Loucy (cell line): Measurements from ENCODE around the gene CCL1.
A peak's percentile ranks its signal among the peaks of the same experiment; 100 is the strongest.

Experiments used
- H2AFZ ChIP-seq: fragments of 200-600 bp; sonication (generic); 2 replicates; pipeline ENCODE4 v1.6.0; 2016; ENCODE audit warnings: antibody characterized with exemption, mild to moderate bottlenecking, low read length, moderate library complexity
- H3F3A ChIP-seq: fragments of 200-600 bp; 2 replicates; pipeline ENCODE4 v1.6.0; 2016; ENCODE audit warnings: antibody characterized with exemption, low read depth, mild to moderate bottlenecking
- H3K27me3 ChIP-seq: fragments of 200-600 bp; sonication (generic); 2 replicates; pipeline ENCODE4 v1.6.1; 2014; ENCODE audit warnings: low read length, mild to moderate bottlenecking; ENCODE audit not compliant: insufficient read depth, poor library complexity, severe bottlenecking
- H3K36me3 ChIP-seq: fragments of 200-600 bp; sonication (generic); 2 replicates; pipeline ENCODE4 v1.6.1; 2016; ENCODE audit warnings: low read length; ENCODE audit not compliant: insufficient read depth
- H3K4me1 ChIP-seq: fragments of 200-600 bp; sonication (generic); 2 replicates; pipeline ENCODE4 v1.5.1; 2014; ENCODE audit warnings: low read length, mild to moderate bottlenecking; ENCODE audit not compliant: insufficient read depth, poor library complexity, severe bottlenecking
- H3K4me2 ChIP-seq: fragments of 200-600 bp; sonication (generic); 2 replicates; pipeline ENCODE4 v1.6.0; 2014; ENCODE audit warnings: antibody characterized with exemption, low read length, low read depth, mild to moderate bottlenecking; ENCODE audit not compliant: poor library complexity, severe bottlenecking
- H3K4me3 ChIP-seq: fragments of 200-600 bp; sonication (generic); 2 replicates; pipeline ENCODE4 v1.5.1; 2014; ENCODE audit warnings: low read length, mild to moderate bottlenecking, mixed read lengths; ENCODE audit not compliant: poor library complexity, severe bottlenecking
- H3K79me2 ChIP-seq: fragments of 200-600 bp; sonication (generic); 2 replicates; pipeline ENCODE4 v1.6.1; 2014; ENCODE audit warnings: low read length; ENCODE audit not compliant: insufficient read depth
- H3K9ac ChIP-seq: fragments of 200-600 bp; sonication (generic); 2 replicates; pipeline ENCODE4 v1.6.0; 2014; ENCODE audit warnings: mild to moderate bottlenecking, low read depth, low read length, moderate library complexity; ENCODE audit not compliant: poor library complexity, severe bottlenecking
- H3K9me2 ChIP-seq: fragments of 200-600 bp; sonication (generic); replicated peaks from 2 replicates; pipeline ENCODE4 v1.6.1; 2016; ENCODE audit warnings: low read depth, low read length, mixed read lengths
- H3K9me3 ChIP-seq: fragments of 200-600 bp; sonication (generic); 2 replicates; pipeline ENCODE4 v1.6.1; 2014; ENCODE audit warnings: mild to moderate bottlenecking, antibody characterized with exemption, low read length, low read depth; ENCODE audit not compliant: insufficient read depth
- H4K20me1 ChIP-seq: fragments of 200-600 bp; sonication (generic); 2 replicates; pipeline ENCODE4 v1.6.0; 2014; ENCODE audit warnings: antibody characterized with exemption, low read length, mild to moderate bottlenecking; ENCODE audit not compliant: insufficient read depth, poor library complexity, severe bottlenecking
- EZH2phosphoT487 ChIP-seq: fragments of 200-600 bp; IDR thresholded peaks from 2 replicates; pipeline ENCODE4 v1.6.1; 2018; ENCODE audit warnings: antibody characterized with exemption, mild to moderate bottlenecking, moderate library complexity, borderline replicate concordance
- TF ChIP-seq, protein P1 (sequence below): fragments of 200-600 bp; sonication (generic); conservative IDR thresholded peaks from 2 replicates; pipeline ENCODE4 v1.5.1; 2014; ENCODE audit warnings: mild to moderate bottlenecking, antibody characterized with exemption, low read length

The CCL1 gene

DNA sequence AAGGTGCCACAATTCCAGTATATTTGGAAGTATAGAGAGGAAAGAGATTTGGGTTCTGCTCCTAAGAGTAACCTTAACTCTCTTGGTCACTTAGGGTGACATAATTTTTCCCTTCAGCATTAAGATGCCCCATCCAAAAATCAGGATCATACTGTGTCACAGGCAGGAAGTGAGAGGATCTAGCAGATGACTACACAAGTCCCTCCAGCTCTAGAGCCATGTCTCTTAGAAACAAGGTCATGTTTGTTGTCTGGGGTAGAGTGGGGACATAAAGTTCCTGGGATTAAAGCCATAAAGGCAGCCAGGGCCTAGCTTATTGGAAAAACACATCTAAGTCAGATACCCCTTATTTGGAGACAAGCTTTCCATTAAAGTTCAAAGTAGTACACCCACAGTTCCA is 41.1 kb downstream of the CCL1 start:
- Histone ChIP-seq H3K27me3 (no peaks in the 10 kb centered on the region), H2AFZ (no peak overlapping the region), H3K36me3 (no peaks in the 10 kb centered on the region), H3K79me2 (no peaks in the 10 kb centered on the region), H3K4me1 (no peaks in the 10 kb centered on the region), H3F3A (no peaks in the 10 kb centered on the region), H3K9me2 (no peaks in the 10 kb centered on the region), H3K4me2 (no peak overlapping the region), H4K20me1 (no peaks in the 10 kb centered on the region), H3K9me3 (no peaks in the 10 kb centered on the region), H3K9ac (no peak overlapping the region), H3K4me3 (no peak overlapping the region)
- TF ChIP-seq, protein P1, sequence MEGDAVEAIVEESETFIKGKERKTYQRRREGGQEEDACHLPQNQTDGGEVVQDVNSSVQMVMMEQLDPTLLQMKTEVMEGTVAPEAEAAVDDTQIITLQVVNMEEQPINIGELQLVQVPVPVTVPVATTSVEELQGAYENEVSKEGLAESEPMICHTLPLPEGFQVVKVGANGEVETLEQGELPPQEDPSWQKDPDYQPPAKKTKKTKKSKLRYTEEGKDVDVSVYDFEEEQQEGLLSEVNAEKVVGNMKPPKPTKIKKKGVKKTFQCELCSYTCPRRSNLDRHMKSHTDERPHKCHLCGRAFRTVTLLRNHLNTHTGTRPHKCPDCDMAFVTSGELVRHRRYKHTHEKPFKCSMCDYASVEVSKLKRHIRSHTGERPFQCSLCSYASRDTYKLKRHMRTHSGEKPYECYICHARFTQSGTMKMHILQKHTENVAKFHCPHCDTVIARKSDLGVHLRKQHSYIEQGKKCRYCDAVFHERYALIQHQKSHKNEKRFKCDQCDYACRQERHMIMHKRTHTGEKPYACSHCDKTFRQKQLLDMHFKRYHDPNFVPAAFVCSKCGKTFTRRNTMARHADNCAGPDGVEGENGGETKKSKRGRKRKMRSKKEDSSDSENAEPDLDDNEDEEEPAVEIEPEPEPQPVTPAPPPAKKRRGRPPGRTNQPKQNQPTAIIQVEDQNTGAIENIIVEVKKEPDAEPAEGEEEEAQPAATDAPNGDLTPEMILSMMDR = no peak
- TF ChIP-seq EZH2phosphoT487 = no peak

DNA sequence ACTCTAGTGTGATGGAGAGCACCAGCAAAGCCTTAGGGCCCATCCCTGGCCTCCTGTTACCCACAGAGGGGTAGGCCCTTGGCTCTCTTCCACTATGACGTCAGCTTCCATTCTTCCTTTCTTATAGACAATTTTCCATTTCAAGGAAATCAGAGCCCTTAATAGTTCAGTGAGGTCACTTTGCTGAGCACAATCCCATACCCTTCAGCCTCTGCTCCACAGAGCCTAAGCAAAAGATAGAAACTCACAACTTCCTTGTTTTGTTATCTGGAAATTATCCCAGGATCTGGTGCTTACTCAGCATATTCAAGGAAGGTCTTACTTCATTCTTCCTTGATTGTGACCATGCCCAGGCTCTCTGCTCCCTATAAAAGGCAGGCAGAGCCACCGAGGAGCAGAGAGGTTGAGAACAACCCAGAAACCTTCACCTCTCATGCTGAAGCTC is 44.0 kb downstream of the CCL1 start, which contains the start of gene CCL8:
TSS of gene CCL8 (plus strand) at position 397 of the 445 bp plus-strand sequence. CDS start 67 bp downstream, outside the sequence.
- no peak within 1 kb of the TSS for H3K9ac ChIP-seq
- H3F3A ChIP-seq = no peaks in the 10 kb centered on the region
- H3K79me2 ChIP-seq = no peaks in the 10 kb centered on the region
- H3K27me3 ChIP-seq = no peaks in the 10 kb centered on the region
- no peaks in the 10 kb centered on the region for H3K9me3 ChIP-seq
- no peaks in the 10 kb centered on the region for H3K9me2 ChIP-seq
- TF ChIP-seq, protein P1 = no peak
- no peak for TF ChIP-seq EZH2phosphoT487
- no peak within 1 kb of the TSS for H2AFZ ChIP-seq
- no peaks in the 10 kb centered on the region for H4K20me1 ChIP-seq
- H3K4me1 ChIP-seq = no peaks in the 10 kb centered on the region
- H3K4me3 ChIP-seq = no peak within 1 kb of the TSS
- no peaks in the 10 kb centered on the region for H3K36me3 ChIP-seq
- no peak within 1 kb of the TSS for H3K4me2 ChIP-seq

DNA sequence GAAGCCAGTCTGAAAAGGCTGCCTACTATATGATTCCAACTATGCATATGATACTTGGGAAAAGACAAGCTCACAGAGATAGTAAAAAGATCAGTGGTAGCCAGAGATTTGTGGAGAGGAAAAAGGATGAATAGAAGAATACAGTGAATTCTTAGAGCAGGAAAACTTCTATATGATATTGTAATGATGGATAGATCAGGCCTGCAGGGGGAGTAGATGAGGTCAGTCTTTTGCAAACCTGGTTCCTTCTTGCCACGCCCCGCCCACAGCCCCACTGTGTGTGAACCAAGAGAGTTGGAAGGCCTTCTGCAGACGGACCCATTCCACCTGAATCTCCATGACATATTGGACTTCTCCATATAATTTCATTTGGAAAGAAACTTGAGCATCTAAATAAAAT is 44.6 kb downstream of the CCL1 start:
- H3F3A ChIP-seq = no peaks in the 10 kb centered on the region
- no peak overlapping the region for H3K9ac ChIP-seq
- TF ChIP-seq EZH2phosphoT487 = no peak
- TF ChIP-seq, protein P1 = peak; percentile 45
- no peaks in the 10 kb centered on the region for H3K9me3 ChIP-seq
- no peaks in the 10 kb centered on the region for H3K9me2 ChIP-seq
- H3K4me2 ChIP-seq = no peak overlapping the region
- no peak overlapping the region for H2AFZ ChIP-seq
- H3K4me3 ChIP-seq = no peak overlapping the region
- no peaks in the 10 kb centered on the region for H3K36me3 ChIP-seq
- no peaks in the 10 kb centered on the region for H3K27me3 ChIP-seq
- no peaks in the 10 kb centered on the region for H4K20me1 ChIP-seq
- no peaks in the 10 kb centered on the region for H3K4me1 ChIP-seq
- no peaks in the 10 kb centered on the region for H3K79me2 ChIP-seq
